ENCODE data around the gene HINT1.

DNA sequence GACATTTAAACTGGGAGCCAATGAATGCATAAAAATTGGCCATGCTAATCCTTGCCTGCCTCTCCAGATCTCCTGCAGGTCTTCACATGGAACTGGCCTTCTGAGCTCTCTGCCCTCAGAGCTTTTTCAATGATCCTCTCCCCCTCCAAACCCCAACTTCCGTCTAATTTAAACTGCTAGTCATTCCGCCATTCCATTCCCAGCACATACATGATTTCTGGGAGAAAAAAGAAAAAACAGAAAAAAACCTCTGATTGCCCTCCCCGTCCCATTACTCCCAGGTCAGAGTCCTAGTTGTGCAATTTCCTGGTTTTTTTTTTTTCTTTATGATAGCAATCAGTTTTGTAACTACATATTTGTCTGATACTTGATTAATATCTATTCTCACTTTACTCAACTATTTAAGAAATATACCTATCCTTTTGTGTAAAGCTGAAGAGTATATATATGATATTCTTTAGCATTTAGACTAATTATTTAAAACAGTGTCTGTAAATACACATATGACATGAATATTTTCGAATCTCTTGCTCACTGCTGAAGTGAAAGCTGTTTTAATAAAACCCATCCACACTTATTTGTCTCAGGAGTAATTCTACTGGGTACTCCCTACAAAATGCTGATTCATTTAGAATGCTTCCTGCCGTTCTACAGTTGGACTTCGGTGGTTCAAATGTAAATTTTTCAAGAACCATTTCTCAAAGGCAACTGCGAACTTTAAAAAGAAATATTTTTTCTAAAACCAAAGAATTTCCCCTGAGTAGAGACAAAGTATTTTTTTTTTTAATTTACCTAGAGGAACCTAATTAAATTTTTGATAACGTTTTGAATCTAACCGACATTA is 1.6 kb downstream of the HINT1 start:
- no peak for TF ChIP-seq YY1 (IDR thresholded peaks at IDR 0.05; ENCODE audit: insufficient read depth, insufficient read length)
- TF ChIP-seq ZNF274 (IDR thresholded peaks at IDR 0.05; ENCODE audit: low read depth, low read length), result no peak

All from NT2/D1 (cell line).